ENCODE data around the gene CES3. TPM values are rescaled to one million over a fixed set of nuclear protein-coding genes. Genes with fewer than 3 reads are reported as not detected.
"Not testable (repeated sequence)": the region's sequence is repeated elsewhere in the genome, so short reads cannot be mapped to it uniquely, and the experiment has no call there.

CES3 gene
- total RNA-seq, 1 donor from 2014 or later = 4.1 TPM

DNA sequence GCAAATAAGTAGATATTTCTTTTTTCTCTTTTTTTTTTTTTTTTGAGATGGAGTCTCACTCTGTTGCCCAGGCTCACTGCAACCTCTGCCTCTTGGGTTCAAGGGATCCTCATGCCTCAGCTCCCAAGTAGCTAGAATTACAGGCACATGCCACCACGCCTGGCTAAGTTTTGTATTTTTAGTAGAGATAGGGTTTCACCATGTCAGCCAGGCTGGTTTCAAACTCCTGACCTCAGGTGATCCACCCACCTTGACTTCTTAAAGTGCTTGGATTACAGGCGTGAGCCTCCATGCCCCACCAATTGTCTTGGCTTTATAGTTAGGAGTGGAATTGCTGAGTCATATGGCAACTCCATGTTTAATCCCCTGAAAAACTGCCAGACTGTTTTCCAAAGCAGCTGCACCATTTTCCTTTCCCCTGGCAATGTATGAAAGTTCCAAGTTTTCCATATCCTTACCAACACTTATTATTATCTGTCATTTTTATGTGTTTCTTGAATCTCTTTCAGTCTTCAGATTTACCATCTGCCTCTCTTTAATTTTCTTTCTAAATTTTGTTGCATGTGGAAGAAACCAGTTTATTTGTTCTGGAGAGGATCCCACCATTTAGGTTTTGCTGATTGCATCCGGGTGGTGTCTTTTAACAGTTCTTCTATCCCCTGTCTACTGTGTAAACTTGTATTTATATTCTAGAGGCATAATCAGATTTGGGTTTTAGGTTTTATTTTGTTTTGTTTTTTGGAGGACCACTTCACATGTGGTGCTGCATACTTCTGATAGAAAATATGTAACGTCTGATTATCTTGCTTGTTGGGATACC, 9.9 kb upstream of the CES3 start:
- Mint-ChIP-seq H3K9me3 (ENCODE audit: unreplicated experiment) (peaks cover 6% of the 10 kb centered on the region), H3K27me3 (ENCODE audit: unreplicated experiment) (peaks cover 6% of the 10 kb centered on the region), H3K36me3 (ENCODE audit: unreplicated experiment) (no peaks in the 10 kb centered on the region), H3K4me3 (ENCODE audit: unreplicated experiment) (no peak overlapping the region), H3K27ac (ENCODE audit: unreplicated experiment) (no peak overlapping the region), H3K4me1 (ENCODE audit: low read depth, unreplicated experiment) (peaks cover 11% of the 10 kb centered on the region)
- no peak for DNase-seq
- TF ChIP-seq, protein P1, sequence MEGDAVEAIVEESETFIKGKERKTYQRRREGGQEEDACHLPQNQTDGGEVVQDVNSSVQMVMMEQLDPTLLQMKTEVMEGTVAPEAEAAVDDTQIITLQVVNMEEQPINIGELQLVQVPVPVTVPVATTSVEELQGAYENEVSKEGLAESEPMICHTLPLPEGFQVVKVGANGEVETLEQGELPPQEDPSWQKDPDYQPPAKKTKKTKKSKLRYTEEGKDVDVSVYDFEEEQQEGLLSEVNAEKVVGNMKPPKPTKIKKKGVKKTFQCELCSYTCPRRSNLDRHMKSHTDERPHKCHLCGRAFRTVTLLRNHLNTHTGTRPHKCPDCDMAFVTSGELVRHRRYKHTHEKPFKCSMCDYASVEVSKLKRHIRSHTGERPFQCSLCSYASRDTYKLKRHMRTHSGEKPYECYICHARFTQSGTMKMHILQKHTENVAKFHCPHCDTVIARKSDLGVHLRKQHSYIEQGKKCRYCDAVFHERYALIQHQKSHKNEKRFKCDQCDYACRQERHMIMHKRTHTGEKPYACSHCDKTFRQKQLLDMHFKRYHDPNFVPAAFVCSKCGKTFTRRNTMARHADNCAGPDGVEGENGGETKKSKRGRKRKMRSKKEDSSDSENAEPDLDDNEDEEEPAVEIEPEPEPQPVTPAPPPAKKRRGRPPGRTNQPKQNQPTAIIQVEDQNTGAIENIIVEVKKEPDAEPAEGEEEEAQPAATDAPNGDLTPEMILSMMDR (IDR thresholded peaks at IDR 0.05; ENCODE audit: partially characterized antibody, unreplicated experiment) = no peak

DNA sequence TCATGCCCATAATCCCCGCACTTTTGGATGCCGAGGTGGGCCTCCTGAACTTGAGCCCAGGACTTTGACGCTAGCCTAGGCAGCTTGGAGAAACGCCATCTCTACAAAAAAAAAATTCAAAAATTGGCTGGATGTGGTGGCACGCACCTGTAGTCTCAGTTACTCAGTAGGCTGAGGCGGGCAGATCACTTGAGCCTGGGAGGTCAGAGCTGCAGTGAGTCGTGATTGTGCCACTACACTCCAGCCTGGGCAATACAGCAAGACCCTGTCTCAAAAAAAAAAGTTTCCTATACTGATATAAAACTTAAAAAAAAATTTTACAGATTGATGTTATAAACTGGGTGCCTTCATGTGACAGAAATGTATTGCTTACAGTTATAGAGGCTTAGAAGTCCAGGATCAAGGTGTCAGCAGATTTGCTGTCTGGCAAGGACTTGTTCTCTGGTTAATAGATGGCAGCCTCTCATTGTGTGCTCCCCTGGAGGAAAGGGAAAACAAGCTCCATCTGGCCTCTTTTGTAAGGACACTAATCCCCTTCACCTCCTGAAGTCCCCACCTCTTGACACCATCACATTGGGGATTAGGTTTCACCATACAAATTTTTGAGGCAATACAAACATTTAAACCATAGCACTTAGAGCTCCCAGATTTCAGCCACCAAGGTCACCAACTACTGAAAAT, 8.5 kb upstream of the CES3 start:
- Mint-ChIP-seq H3K4me3 (ENCODE audit: unreplicated experiment) (no peak overlapping the region), H3K27ac (ENCODE audit: unreplicated experiment) (no peak overlapping the region), H3K4me1 (ENCODE audit: low read depth, unreplicated experiment) (peaks cover 8% of the 10 kb centered on the region)

GRCh38 chr16:66953462-66954096, 7.5 kb upstream of the CES3 start:
- no peak for DNase-seq
- Mint-ChIP-seq H3K36me3 (ENCODE audit: unreplicated experiment) (no peaks in the 10 kb centered on the region), H3K4me3 (ENCODE audit: unreplicated experiment) (no peak overlapping the region), H3K27ac (ENCODE audit: unreplicated experiment) (no peak overlapping the region), H3K4me1 (ENCODE audit: low read depth, unreplicated experiment) (peaks cover 5% of the 10 kb centered on the region), H3K27me3 (ENCODE audit: unreplicated experiment) (peaks cover 2% of the 10 kb centered on the region), H3K9me3 (ENCODE audit: unreplicated experiment) (peaks cover 7% of the 10 kb centered on the region)
- TF ChIP-seq, protein P1 (IDR thresholded peaks at IDR 0.05; ENCODE audit: partially characterized antibody, unreplicated experiment) = no peak

More for the DNA sequence above, 8.5 kb upstream of the CES3 start:
- Mint-ChIP-seq H3K27me3 (ENCODE audit: unreplicated experiment) (peaks cover 3% of the 10 kb centered on the region), H3K9me3 (ENCODE audit: unreplicated experiment) (peaks cover 7% of the 10 kb centered on the region), H3K36me3 (ENCODE audit: unreplicated experiment) (no peaks in the 10 kb centered on the region)
- no peak for DNase-seq
- TF ChIP-seq, protein P1 (IDR thresholded peaks at IDR 0.05; ENCODE audit: partially characterized antibody, unreplicated experiment) = no peak

- peak; percentile 83 for DNase-seq
- Mint-ChIP-seq H3K27me3 (ENCODE audit: unreplicated experiment) (peaks cover 2% of the 10 kb centered on the region), H3K4me1 (ENCODE audit: low read depth, unreplicated experiment) (peaks cover 5% of the 10 kb centered on the region), H3K27ac (ENCODE audit: unreplicated experiment) (no peak overlapping the region), H3K9me3 (ENCODE audit: unreplicated experiment) (peaks cover 7% of the 10 kb centered on the region), H3K36me3 (ENCODE audit: unreplicated experiment) (no peaks in the 10 kb centered on the region), H3K4me3 (ENCODE audit: unreplicated experiment) (no peak overlapping the region)
- TF ChIP-seq, protein P1 (IDR thresholded peaks at IDR 0.05; ENCODE audit: partially characterized antibody, unreplicated experiment) = peak; percentile 84
Measured at GRCh38 chr16:66954097-66954659, 6.9 kb upstream of the CES3 start.

GRCh38 chr16:66955363-66956153, 5.5 kb upstream of the CES3 start:
- not testable (repeated sequence) for H3K4me1 Mint-ChIP-seq (ENCODE audit: low read depth, unreplicated experiment); DNase-seq

GRCh38 chr16:66956154-66956457, 5.0 kb upstream of the CES3 start:
- H3K4me1 Mint-ChIP-seq (ENCODE audit: low read depth, unreplicated experiment); H3K27me3 Mint-ChIP-seq (ENCODE audit: unreplicated experiment); H3K9me3 Mint-ChIP-seq (ENCODE audit: unreplicated experiment); DNase-seq; H3K27ac Mint-ChIP-seq (ENCODE audit: unreplicated experiment); H3K36me3 Mint-ChIP-seq (ENCODE audit: unreplicated experiment); H3K4me3 Mint-ChIP-seq (ENCODE audit: unreplicated experiment): not testable (repeated sequence)

More at GRCh38 chr16:66955363-66956153, 5.5 kb upstream of the CES3 start:
- not testable (repeated sequence) for H3K36me3 Mint-ChIP-seq (ENCODE audit: unreplicated experiment); H3K4me3 Mint-ChIP-seq (ENCODE audit: unreplicated experiment); H3K9me3 Mint-ChIP-seq (ENCODE audit: unreplicated experiment); H3K27me3 Mint-ChIP-seq (ENCODE audit: unreplicated experiment); H3K27ac Mint-ChIP-seq (ENCODE audit: unreplicated experiment)

Measured in glutamatergic neuron (in vitro differentiated cells).